SH-SY5Y (cell line): ENCODE measurements around the gene KCNAB2.

ENCODE experiments used
- GATA2 ChIP-seq: IDR thresholded peaks from 2 replicates; pipeline ENCODE4 v1.6.1; 2011; ENCODE audit warnings: mild to moderate bottlenecking, low read depth, low read length
- GATA3 ChIP-seq: IDR thresholded peaks from 2 replicates; pipeline ENCODE4 v1.6.1; 2011; ENCODE audit warnings: low read depth, mild to moderate bottlenecking, low read length, moderate library complexity

DNA sequence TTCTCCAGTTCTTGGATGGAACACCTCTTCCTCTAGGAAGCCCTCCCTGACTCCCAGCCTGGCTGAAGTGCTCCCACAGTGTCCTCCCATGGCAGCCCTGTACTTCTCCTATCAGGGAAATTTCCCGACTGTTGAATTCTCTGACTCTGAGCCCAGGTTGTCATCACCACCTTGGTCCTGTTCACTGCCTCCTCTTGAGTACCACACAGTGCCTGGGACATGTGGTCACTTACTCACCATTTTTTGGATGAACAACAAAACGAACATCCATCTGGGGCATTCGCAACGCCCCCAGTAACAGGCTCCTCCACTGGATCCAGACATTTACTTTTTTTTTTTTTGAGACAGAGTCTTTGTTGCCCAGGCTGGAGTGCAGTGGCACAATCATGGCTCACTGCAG lies 97.0 kb downstream of the KCNAB2 start:
- no peak for TF ChIP-seq GATA2
- no peak for TF ChIP-seq GATA3
